H1 (cell line): ENCODE data around the gene FBN1. TPM values are rescaled to one million over a fixed set of nuclear protein-coding genes. Genes with fewer than 3 reads are reported as not detected.

Source experiments
- CTCF ChIA-PET: fragments of 300-600 bp; sonication (Branson Sonifier 250); formaldehyde crosslinking; loops from one replicate; lab custom pipeline; 2021; ENCODE audit not compliant: partially characterized antibody; lab: Charles Lee
- POLR2A ChIA-PET: fragments of 300-600 bp; sonication (Branson Sonifier 250); formaldehyde crosslinking; loops from one replicate; lab custom pipeline; 2021; ENCODE audit warnings: inconsistent platforms; ENCODE audit not compliant: partially characterized antibody; lab: Charles Lee
- DNase-seq, 2 experiments: peaks; one replicate each; pipeline versions ENCODE4 v3.0.0 to v3.0.0-alpha.2; 2010 to 2022; ENCODE audit warnings: low spot score in 2 of 2, low read depth in 1 of 2, mixed read lengths in 1 of 2
- FAIRE-seq: peaks from 2 replicates; lab custom pipeline; 2011; peaks lifted over from hg19 to GRCh38; lab: Jason Lieb, UNC
- H2AFZ ChIP-seq: 2 replicates; pipeline ENCODE4 v1.8.1; 2012; ENCODE audit warnings: low read length, inconsistent platforms
- H2AK5ac ChIP-seq: 2 replicates; pipeline ENCODE4 v1.6.1; 2013; ENCODE audit warnings: low read depth, low read length
- H2BK120ac ChIP-seq: replicated peaks from 2 replicates; pipeline ENCODE3; 2013; ENCODE audit warnings: low read depth, low read length, inconsistent platforms
- H2BK12ac ChIP-seq: 2 replicates; pipeline ENCODE4 v1.6.1; 2013; ENCODE audit warnings: low read depth, low read length
- H2BK15ac ChIP-seq: 2 replicates; pipeline ENCODE4 v1.6.1; 2013; ENCODE audit warnings: low read length
- H2BK20ac ChIP-seq: 2 replicates; pipeline ENCODE4 v1.6.1; 2013; ENCODE audit warnings: low read length
- H2BK5ac ChIP-seq: 2 replicates; pipeline ENCODE4 v1.6.1; 2013; ENCODE audit warnings: low read depth, low read length
- H3K14ac ChIP-seq: 2 replicates; pipeline ENCODE4 v1.6.1; 2013; ENCODE audit warnings: inconsistent platforms; ENCODE audit not compliant: insufficient read length
- H3K18ac ChIP-seq: 2 replicates; pipeline ENCODE4 v1.6.1; 2013; ENCODE audit warnings: low read length; ENCODE audit errors: extremely low read depth
- H3K23ac ChIP-seq: 2 replicates; pipeline ENCODE4 v1.6.1; 2013; ENCODE audit warnings: inconsistent platforms; ENCODE audit not compliant: insufficient read length
- H3K23me2 ChIP-seq: 2 replicates; pipeline ENCODE4 v1.6.1; 2013; ENCODE audit warnings: low read depth, low read length
- H3K27ac ChIP-seq: 2 replicates; pipeline ENCODE4 v1.6.1; 2011; ENCODE audit warnings: low read depth, low read length, inconsistent platforms
- H3K27me3 ChIP-seq, 4 experiments: replicated peaks in 1 of 4; 1 replicate in 1 of 4; 2 replicates in 3 of 4; pipeline versions ENCODE4 v1.6.1 to v1.8.1; 2011 to 2013; ENCODE audit warnings: low read length in 3 of 4, mild to moderate bottlenecking in 3 of 4, inconsistent platforms in 2 of 4, mixed read lengths in 2 of 4, moderate library complexity in 1 of 4; ENCODE audit not compliant: control insufficient read depth in 3 of 4, insufficient read depth in 3 of 4; ENCODE audit errors: extremely low read depth in 1 of 4
- H3K36me3 ChIP-seq, 4 experiments: 2 replicates each; pipeline versions ENCODE4 v1.6.1 to v1.8.1; 2011 to 2013; ENCODE audit warnings: mild to moderate bottlenecking in 4 of 4, low read length in 3 of 4, moderate library complexity in 2 of 4, control low read depth in 1 of 4, inconsistent platforms in 1 of 4; ENCODE audit not compliant: insufficient read depth in 4 of 4, control insufficient read depth in 2 of 4
- H3K4ac ChIP-seq: replicated peaks from 2 replicates; pipeline ENCODE3; 2013; ENCODE audit warnings: low read length, low read depth, mixed read lengths, inconsistent platforms; ENCODE audit not compliant: insufficient read length
- H3K4me1 ChIP-seq, 4 experiments: replicated peaks in 1 of 4; 1 replicate in 1 of 4; 2 replicates in 3 of 4; pipeline versions ENCODE4 v1.6.1 to v1.8.1; 2011 to 2013; ENCODE audit warnings: low read length in 3 of 4, inconsistent platforms in 2 of 4, mixed read lengths in 1 of 4; ENCODE audit not compliant: insufficient read depth in 4 of 4, control insufficient read depth in 3 of 4
- H3K4me2 ChIP-seq, 2 experiments: 2 replicates each; pipeline versions ENCODE4 v1.6.1 to v1.8.1; 2011 to 2013; ENCODE audit warnings: low read depth in 2 of 2, low read length in 2 of 2, control low read depth in 1 of 2, inconsistent platforms in 1 of 2, mild to moderate bottlenecking in 1 of 2; ENCODE audit not compliant: insufficient read depth in 1 of 2
- H3K4me3 ChIP-seq, 4 experiments: fragments of 200-600, 300-600 bp in 1 of 4; sonication (generic), shearing (Covaris generic), sonication (Bioruptor Twin) in 1 of 4; 2 replicates each; pipeline versions ENCODE4 v1.5.1 to v1.8.1; 2011 to 2016; ENCODE audit warnings: low read length in 4 of 4, low read depth in 3 of 4, control low read depth in 2 of 4, inconsistent platforms in 2 of 4, mild to moderate bottlenecking in 2 of 4, mixed read lengths in 1 of 4, moderate library complexity in 1 of 4; ENCODE audit not compliant: insufficient read depth in 2 of 4; ENCODE audit errors: extremely low read depth in 1 of 4
- H3K56ac ChIP-seq: replicated peaks from 2 replicates; pipeline ENCODE3; 2013; ENCODE audit warnings: low read depth, mild to moderate bottlenecking, mixed read lengths, low read length, inconsistent platforms; ENCODE audit not compliant: insufficient read length
- H3K79me1 ChIP-seq: 2 replicates; pipeline ENCODE4 v1.6.1; 2013; ENCODE audit warnings: low read depth, low read length, control low read depth
- H3K79me2 ChIP-seq, 2 experiments: 2 replicates each; pipeline versions ENCODE4 v1.6.1 to v1.8.1; 2012 to 2013; ENCODE audit warnings: low read length in 2 of 2, mild to moderate bottlenecking in 2 of 2, inconsistent platforms in 1 of 2; ENCODE audit not compliant: insufficient read depth in 2 of 2, control insufficient read depth in 1 of 2
- H3K9ac ChIP-seq, 4 experiments: replicated peaks in 1 of 4; 1 replicate in 1 of 4; 2 replicates in 3 of 4; pipeline versions ENCODE4 v1.6.1 to v1.8.1; 2011 to 2013; ENCODE audit warnings: low read depth in 3 of 4, low read length in 3 of 4, control low read depth in 2 of 4, mild to moderate bottlenecking in 2 of 4, moderate library complexity in 2 of 4, inconsistent platforms in 1 of 4; ENCODE audit errors: extremely low read depth in 1 of 4
- H3K9me3 ChIP-seq, 2 experiments: 2 replicates each; pipeline versions ENCODE4 v1.6.1 to v1.8.1; 2012 to 2013; ENCODE audit warnings: mild to moderate bottlenecking in 2 of 2, moderate library complexity in 2 of 2, control low read depth in 1 of 2, inconsistent platforms in 1 of 2, low read depth in 1 of 2, low read length in 1 of 2, mixed read lengths in 1 of 2; ENCODE audit not compliant: insufficient read depth in 2 of 2
- H4K20me1 ChIP-seq, 2 experiments: replicated peaks in 1 of 2; 2 replicates each; pipeline versions ENCODE3 to v1.8.1; 2011 to 2013; ENCODE audit warnings: inconsistent platforms in 2 of 2, low read length in 2 of 2, mild to moderate bottlenecking in 1 of 2; ENCODE audit not compliant: insufficient read depth in 2 of 2, control insufficient read depth in 1 of 2
- H4K5ac ChIP-seq: 2 replicates; pipeline ENCODE4 v1.6.1; 2013; ENCODE audit warnings: low read length, low read depth, mixed read lengths, inconsistent platforms; ENCODE audit not compliant: insufficient read length
- H4K8ac ChIP-seq: 2 replicates; pipeline ENCODE4 v1.8.0; 2013; ENCODE audit warnings: mild to moderate bottlenecking, moderate library complexity, low read length, inconsistent platforms; ENCODE audit not compliant: insufficient read depth; ENCODE audit errors: extremely low read depth
- H4K91ac ChIP-seq: replicated peaks from 2 replicates; pipeline ENCODE3; 2013; ENCODE audit warnings: low read length, mixed read lengths, inconsistent platforms; ENCODE audit not compliant: insufficient read length
- BRCA1 ChIP-seq: IDR thresholded peaks from 2 replicates; pipeline ENCODE4 v1.6.1; 2012; ENCODE audit warnings: low read depth, low read length, improper control_type of control experiment
- CHD2 ChIP-seq: IDR thresholded peaks from 2 replicates; pipeline ENCODE4 v1.6.1; 2012; ENCODE audit warnings: low read length, improper control_type of control experiment
- EGR1 ChIP-seq: IDR thresholded peaks from 2 replicates; pipeline ENCODE4 v1.6.1; 2011; ENCODE audit warnings: low read depth, low read length, borderline replicate concordance
- GTF2F1 ChIP-seq: IDR thresholded peaks from 2 replicates; pipeline ENCODE4 v1.6.1; 2012; ENCODE audit warnings: low read depth, low read length, improper control_type of control experiment, borderline replicate concordance
- TAF7 ChIP-seq: optimal IDR thresholded peaks from 2 replicates; pipeline ENCODE3; 2011; ENCODE audit warnings: low read depth, mild to moderate bottlenecking, inconsistent platforms, low read length, moderate library complexity, borderline replicate concordance
- TEAD4 ChIP-seq: IDR thresholded peaks from 2 replicates; pipeline ENCODE4 v1.6.1; 2012; ENCODE audit warnings: low read depth, low read length, inconsistent platforms, mixed read lengths
- WGBS, 2 experiments: shearing (Covaris generic) in 1 of 2; methylation state at CpG; one replicate each; pipeline versions ENCODE4 v1.1.6 to v1.1.7; 2013 to 2015; ENCODE audit warnings: low lambda C conversion rate in 2 of 2, mixed read lengths in 2 of 2, inconsistent platforms in 1 of 2, low coverage in 1 of 2, missing lambda C conversion rate in 1 of 2; ENCODE audit not compliant: insufficient replicate concordance in 2 of 2, insufficient coverage in 1 of 2, insufficient read length in 1 of 2; ENCODE audit errors: extremely low coverage in 1 of 2, missing lambda C conversion rate in 1 of 2; 5-methylcytosine and 5-hydroxymethylcytosine counted together
- polyA plus RNA-seq, 7 experiments: library from polyadenylated mRNA; depleted of rRNA in 3 of 7; stranded (reverse) in 5 of 7; unstranded in 2 of 7; fragments of >200 nt in 5 of 7; fragments of 200-250 nt in 2 of 7; gene quantifications; 1 replicate in 5 of 7; 2 replicates in 1 of 7; 4 replicates in 1 of 7; pipeline versions ENCODE4 v1.2.1 to v1.2.3, GENCODE V29; 2011 to 2013; ENCODE audit warnings: missing spikeins in 2 of 7, mixed read lengths in 2 of 7
- total RNA-seq: library from RNA; stranded (reverse); fragmentation: NEBNext Ultra II Directional; extraction: Animal tissue kit (Norgen Biotek cat#: 25700); gene quantifications from 2 replicates; pipeline ENCODE4 v1.2.1, GENCODE V29; 2021
- TF ChIP-seq, protein P1 (sequence below): IDR thresholded peaks from 2 replicates; pipeline ENCODE4 v1.6.1; 2011; ENCODE audit warnings: low read length, improper control_type of control experiment

FBN1 gene
- total and polyA plus RNA-seq, 2 of the 8 experiments (the other 6 are each of a cell fraction or from before 2014, with no cell fraction given), result 3.0 to 4.0 TPM

DNA sequence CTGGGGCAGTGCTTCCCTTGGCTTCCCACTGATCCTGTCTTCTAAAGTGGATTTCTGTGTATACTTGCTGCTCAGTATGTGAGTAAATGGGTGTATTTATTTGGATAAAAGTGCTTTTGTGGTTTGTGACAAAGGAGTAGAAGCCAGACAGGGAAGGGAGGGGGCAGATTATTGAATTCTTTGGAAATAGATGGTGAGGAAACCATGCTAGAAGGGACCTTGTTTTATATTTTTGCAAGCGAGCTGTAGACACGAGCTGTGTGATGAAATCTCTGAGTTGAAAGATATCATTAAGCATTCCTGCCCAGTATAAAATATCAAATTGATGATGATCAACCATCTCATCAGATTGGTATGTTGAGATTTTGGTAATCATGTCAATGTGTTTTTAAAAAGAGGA lies 245.4 kb downstream of the FBN1 start:
- no peak for FAIRE-seq
- H4K8ac ChIP-seq, result no peak overlapping the region
- no peak overlapping the region for H2BK5ac ChIP-seq
- H2BK15ac ChIP-seq, result no peak overlapping the region
- no peaks in the 10 kb centered on the region for H3K27me3 ChIP-seq
- H2BK12ac ChIP-seq, result no peak overlapping the region
- no peak overlapping the region for H3K56ac ChIP-seq
- H3K18ac ChIP-seq, result no peak overlapping the region
- no peaks in the 10 kb centered on the region for H4K20me1 ChIP-seq
- no peaks in the 10 kb centered on the region for H3K79me2 ChIP-seq
- no peak overlapping the region for H4K91ac ChIP-seq
- no peak overlapping the region for H3K23ac ChIP-seq
- no peaks in the 10 kb centered on the region for H3K4me1 ChIP-seq
- H3K79me1 ChIP-seq, result no peaks in the 10 kb centered on the region
- no peak overlapping the region for H2AK5ac ChIP-seq
- H3K14ac ChIP-seq, result no peak overlapping the region
- H2BK20ac ChIP-seq, result no peak overlapping the region
- H3K36me3 ChIP-seq, result no peaks in the 10 kb centered on the region
- no peak overlapping the region for H3K4me2 ChIP-seq
- CTCF ChIA-PET, result interaction anchor here (2.3 kb wide), 1 partner anchor 41 kb away, joined by 6 read pairs; no protein-coding TSS in a partner anchor
- H3K23me2 ChIP-seq, result no peaks in the 10 kb centered on the region
- no peak overlapping the region for H3K4ac ChIP-seq
- no peak overlapping the region for H3K9ac ChIP-seq
- 87% methylated on average over 2 of the region's 2 CpGs; no CpG with 5 or more reads in 1 of the 2 experiments for WGBS, 2 experiments
- no peak overlapping the region for H3K4me3 ChIP-seq
- H3K27ac ChIP-seq, result no peak overlapping the region
- no peak overlapping the region for H4K5ac ChIP-seq
- H2AFZ ChIP-seq, result no peak overlapping the region
- DNase-seq, result peak in 1 of 2 experiments; percentile 6
- H3K9me3 ChIP-seq, result no peaks in the 10 kb centered on the region
- H2BK120ac ChIP-seq, result no peak overlapping the region
- POLR2A ChIA-PET, result no interaction called here
- no peak for TF ChIP-seq TAF7
- TF ChIP-seq TEAD4, result no peak
- no peak for TF ChIP-seq EGR1
- TF ChIP-seq, protein P1, sequence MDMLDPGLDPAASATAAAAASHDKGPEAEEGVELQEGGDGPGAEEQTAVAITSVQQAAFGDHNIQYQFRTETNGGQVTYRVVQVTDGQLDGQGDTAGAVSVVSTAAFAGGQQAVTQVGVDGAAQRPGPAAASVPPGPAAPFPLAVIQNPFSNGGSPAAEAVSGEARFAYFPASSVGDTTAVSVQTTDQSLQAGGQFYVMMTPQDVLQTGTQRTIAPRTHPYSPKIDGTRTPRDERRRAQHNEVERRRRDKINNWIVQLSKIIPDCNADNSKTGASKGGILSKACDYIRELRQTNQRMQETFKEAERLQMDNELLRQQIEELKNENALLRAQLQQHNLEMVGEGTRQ, result no peak
- TF ChIP-seq GTF2F1, result no peak
- no peak for TF ChIP-seq BRCA1
- TF ChIP-seq CHD2, result no peak
